Measurements from ENCODE around the gene FAM98C.
"Not testable (repeated sequence)": the region's sequence is repeated elsewhere in the genome, so short reads cannot be mapped to it uniquely, and the experiment has no call there.

The FAM98C gene

DNA sequence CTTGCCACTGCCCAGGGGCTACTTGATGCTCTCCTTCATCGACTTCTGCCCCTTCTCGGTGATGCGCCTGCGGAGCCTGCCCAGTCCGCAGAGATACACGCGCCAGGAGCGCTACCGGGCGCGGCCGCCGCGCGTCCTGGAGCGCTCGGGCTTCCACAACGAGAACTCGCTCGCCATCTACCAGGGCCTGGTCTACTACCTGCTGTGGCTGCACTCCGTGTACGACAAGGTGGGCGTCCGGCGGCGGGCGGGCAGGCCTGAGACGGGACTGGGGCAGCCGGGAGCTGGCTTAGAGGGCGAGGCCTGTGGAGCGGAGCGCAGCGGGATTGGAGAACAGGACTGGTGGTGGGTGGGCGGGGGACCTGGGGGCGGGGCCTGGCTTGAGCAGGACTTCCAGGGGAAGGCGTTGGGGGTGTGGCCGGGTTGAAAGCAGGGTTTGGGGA lies 41.2 kb upstream of the FAM98C start:
- TF ChIP-seq ZFX (IDR thresholded peaks at IDR 0.05; ENCODE audit: borderline replicate concordance) = no peak
- TF ChIP-seq, protein P1, sequence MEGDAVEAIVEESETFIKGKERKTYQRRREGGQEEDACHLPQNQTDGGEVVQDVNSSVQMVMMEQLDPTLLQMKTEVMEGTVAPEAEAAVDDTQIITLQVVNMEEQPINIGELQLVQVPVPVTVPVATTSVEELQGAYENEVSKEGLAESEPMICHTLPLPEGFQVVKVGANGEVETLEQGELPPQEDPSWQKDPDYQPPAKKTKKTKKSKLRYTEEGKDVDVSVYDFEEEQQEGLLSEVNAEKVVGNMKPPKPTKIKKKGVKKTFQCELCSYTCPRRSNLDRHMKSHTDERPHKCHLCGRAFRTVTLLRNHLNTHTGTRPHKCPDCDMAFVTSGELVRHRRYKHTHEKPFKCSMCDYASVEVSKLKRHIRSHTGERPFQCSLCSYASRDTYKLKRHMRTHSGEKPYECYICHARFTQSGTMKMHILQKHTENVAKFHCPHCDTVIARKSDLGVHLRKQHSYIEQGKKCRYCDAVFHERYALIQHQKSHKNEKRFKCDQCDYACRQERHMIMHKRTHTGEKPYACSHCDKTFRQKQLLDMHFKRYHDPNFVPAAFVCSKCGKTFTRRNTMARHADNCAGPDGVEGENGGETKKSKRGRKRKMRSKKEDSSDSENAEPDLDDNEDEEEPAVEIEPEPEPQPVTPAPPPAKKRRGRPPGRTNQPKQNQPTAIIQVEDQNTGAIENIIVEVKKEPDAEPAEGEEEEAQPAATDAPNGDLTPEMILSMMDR (IDR thresholded peaks at IDR 0.05) = peak; percentile 12; the same call in 1 of the 2 replicates
- peak overlapping the region; percentile 54 for H3K27ac ChIP-seq

DNA sequence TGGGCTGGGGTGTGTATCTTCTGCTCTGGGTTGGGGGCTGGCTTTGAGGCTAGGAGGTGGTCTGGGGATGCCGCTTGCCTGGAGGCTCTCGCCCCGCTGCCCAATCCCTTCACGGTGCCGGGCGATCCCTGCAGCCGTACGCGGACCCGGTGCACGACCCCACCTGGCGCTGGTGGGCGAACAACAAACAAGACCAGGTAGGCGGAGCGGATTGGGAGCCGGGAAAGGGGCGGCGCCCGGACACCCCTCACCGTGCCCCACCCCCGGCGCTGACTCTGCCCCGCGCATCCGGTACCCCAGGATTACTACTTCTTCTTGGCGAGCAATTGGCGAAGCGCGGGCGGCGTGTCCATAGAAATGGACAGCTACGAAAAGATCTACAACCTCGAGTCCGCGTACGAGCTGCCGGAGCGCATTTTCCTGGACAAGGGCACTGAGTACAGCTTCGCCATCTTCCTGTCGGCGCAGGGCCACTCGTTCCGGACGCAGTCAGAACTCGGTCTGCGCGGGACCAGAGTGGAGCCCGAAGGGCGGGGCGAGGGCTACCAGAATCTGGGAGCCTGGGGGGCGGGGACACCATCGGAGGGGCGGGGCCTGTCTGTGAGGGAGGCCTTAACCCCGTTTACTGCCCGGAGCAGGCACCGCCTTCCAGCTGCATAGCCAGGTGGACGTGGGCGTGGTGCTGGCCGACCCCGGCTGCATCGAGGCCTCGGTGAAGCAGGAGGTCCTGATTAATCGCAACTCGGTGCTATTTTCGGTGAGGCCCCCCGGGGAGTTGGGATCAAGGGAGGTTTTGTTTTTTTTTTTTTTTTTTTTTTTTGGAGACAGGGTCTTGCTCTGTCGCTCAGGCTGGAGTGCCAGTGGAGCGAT lies 40.6 kb upstream of the FAM98C start:
- TF ChIP-seq ZFX (IDR thresholded peaks at IDR 0.05; ENCODE audit: borderline replicate concordance) = no peak
- TF ChIP-seq, protein P1 (IDR thresholded peaks at IDR 0.05) = no peak
- peak overlapping the region; percentile 54 for H3K27ac ChIP-seq

DNA sequence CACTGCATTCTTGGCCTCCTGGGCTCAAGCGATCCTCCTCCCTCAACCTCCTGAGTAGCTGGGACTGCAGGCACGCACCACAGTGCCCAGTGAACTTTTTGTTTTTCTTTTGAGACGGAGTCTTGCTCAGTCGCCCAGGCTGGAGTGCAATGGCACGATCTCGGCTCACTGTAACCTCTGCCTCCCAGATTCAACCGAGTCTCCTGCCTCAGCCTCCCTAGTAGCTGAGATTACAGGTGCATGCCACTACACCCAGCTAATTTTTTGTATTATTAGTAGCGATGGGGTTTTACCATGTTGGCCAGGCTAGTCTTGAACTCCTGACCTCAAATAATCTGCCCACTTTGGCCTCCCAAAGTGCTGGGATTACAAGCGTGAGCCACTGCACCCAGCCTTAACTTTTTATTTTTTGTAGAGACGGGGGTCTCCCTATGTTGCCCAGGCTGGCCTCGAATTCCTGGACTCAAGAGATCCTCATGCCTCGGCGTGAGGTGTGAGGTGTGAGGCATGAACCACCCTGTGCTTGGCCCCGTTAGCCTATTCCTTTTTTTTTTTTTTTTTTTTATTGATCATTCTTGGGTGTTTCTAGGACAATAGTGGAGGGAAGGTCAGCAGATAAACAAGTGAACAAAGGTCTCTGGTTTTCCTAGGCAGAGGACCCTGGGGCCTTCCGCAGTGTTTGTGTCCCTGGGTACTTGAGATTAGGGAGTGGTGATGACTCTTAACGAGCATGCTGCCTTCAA lies 39.8 kb upstream of the FAM98C start:
- not testable (repeated sequence) for H3K27ac ChIP-seq

DNA sequence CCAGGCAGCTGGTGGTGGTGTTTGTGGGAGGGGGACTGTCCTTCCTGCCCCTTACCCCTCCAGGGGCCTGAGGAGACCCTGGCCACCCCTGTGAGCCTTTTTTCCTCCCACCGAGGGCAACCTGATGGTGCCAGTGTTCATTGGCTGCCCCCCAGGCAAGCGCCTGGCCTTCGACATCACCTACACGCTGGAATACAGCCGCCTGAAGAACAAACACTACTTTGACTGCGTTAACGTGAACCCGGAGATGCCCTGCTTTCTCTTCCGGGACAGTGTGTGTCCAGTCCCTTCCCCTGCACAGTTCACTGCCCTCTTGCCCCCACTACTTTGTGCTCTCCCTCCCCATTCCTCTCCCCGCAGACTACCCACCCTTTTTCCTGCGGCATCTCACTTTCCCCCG lies 35.9 kb upstream of the FAM98C start:
- H3K27ac ChIP-seq = no peak overlapping the region
- TF ChIP-seq, protein P1 (IDR thresholded peaks at IDR 0.05) = no peak
- TF ChIP-seq ZFX (IDR thresholded peaks at IDR 0.05; ENCODE audit: borderline replicate concordance) = no peak

DNA sequence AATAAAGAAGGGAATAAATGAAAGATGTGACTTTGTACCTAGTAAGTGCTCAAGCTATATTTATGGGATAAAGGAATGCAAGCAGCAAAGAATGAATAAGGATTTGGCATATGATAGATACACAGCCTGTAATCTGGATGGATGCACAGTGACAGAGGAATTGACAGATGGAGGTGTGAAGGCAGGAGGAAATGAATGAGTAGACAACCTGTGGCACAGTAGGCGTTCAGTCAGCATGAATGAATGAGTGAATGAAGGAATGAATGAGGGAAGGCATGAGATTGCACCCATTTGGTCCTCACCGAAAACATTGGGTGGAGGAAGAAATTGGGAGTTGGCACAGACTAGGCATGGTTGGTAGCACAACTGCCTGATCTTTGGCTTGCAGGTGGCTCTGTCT lies 33.3 kb upstream of the FAM98C start:
- H3K27ac ChIP-seq = no peak overlapping the region
- TF ChIP-seq ZFX (IDR thresholded peaks at IDR 0.05; ENCODE audit: borderline replicate concordance) = no peak
- TF ChIP-seq, protein P1 (IDR thresholded peaks at IDR 0.05) = no peak

DNA sequence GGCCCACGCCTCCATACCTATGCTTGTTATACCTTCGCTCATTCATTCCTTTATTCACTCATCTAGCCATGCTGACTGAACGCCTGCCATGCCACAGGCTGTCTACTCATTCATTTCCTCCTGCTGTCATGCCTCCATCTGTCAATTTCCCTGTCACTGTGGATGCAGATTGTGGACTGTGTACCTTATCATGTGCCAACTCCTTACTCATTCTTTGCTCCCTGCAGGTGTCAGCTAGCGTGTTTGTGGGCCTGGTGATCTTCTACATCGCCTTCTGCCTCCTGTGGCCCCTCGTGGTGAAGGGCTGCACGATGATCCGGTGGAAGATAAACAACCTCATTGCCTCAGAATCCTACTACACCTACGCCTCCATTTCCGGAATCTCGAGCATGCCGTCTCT lies 32.6 kb upstream of the FAM98C start:
- no peak overlapping the region for H3K27ac ChIP-seq
- TF ChIP-seq, protein P1 (IDR thresholded peaks at IDR 0.05) = no peak
- no peak for TF ChIP-seq ZFX (IDR thresholded peaks at IDR 0.05; ENCODE audit: borderline replicate concordance)

DNA sequence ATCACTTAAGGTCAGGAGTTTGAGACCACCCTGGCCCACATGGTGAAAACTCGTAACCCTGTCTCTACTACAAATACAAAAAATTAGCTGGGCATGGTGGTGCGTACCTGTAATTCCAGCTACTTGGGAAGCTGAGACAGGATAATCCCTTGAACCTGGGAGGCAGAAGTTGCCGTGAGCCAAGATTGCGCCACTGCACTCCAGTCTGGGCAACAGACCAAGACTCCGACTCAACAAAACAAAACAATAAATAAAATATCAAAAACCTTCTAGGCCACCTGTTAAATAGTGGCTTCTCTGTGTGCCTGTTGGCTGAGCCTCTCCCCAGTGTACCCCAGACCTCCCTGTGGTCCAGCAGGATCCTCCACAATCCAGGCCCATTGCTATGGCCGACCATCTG lies 31.8 kb upstream of the FAM98C start:
- H3K27ac ChIP-seq = no peak overlapping the region
- TF ChIP-seq, protein P1 (IDR thresholded peaks at IDR 0.05) = no peak
- no peak for TF ChIP-seq ZFX (IDR thresholded peaks at IDR 0.05; ENCODE audit: borderline replicate concordance)

All from 22Rv1 (cell line).